Measurements from ENCODE around the gene GNL2. TPM values are rescaled to one million over a fixed set of nuclear protein-coding genes. Genes with fewer than 3 reads are reported as not detected.

The GNL2 gene
- total RNA-seq, 1 experiment from 2014 or later = 106 TPM

- no peaks in the 10 kb centered on the region for H3K4me1 Mint-ChIP-seq
- TF ChIP-seq CTCF (conservative IDR thresholded peaks at IDR 0.05) = no peak
- H3K4me3 Mint-ChIP-seq = no peak overlapping the region
- Histone ChIP-seq H3K56ac (ENCODE audit: insufficient read length, low read depth, low read length) (no peak overlapping the region), H3K27ac (ENCODE audit: insufficient read length, low read depth, low read length) (no peak overlapping the region), H3K27me3 (ENCODE audit: insufficient read depth, low read length) (peaks cover 3% of the 10 kb centered on the region; the same call in 1 of the 2 replicates), H4K8ac (replicated peaks; ENCODE audit: insufficient read length, low read depth, low read length) (no peak overlapping the region), H3K4me1 (ENCODE audit: insufficient read depth, low read length) (no peaks in the 10 kb centered on the region), H2BK120ac (ENCODE audit: low read depth, low read length, poor library complexity, severe bottlenecking) (no peak overlapping the region), H2BK5ac (ENCODE audit: insufficient read length, low read length) (no peak overlapping the region), H3K18ac (ENCODE audit: insufficient read length, low read depth, low read length) (no peak overlapping the region), H4K5ac (ENCODE audit: insufficient read length, low read depth, low read length) (no peak overlapping the region), H3K79me2 (ENCODE audit: insufficient read depth, low read length) (no peaks in the 10 kb centered on the region), H3K9ac (ENCODE audit: extremely low read depth, insufficient read length, low read length) (no peak overlapping the region), H3K14ac (ENCODE audit: insufficient read depth, low read length) (no peak overlapping the region), H3K23ac (ENCODE audit: insufficient read length, low read depth, low read length) (no peak overlapping the region), H3T11ph (ENCODE audit: low read length) (no peak overlapping the region), H3K79me1 (ENCODE audit: insufficient read depth, low read depth, low read length, poor library complexity, severe bottlenecking) (no peaks in the 10 kb centered on the region), H3K9me3 (ENCODE audit: control insufficient read depth, low read depth, low read length) (no peaks in the 10 kb centered on the region), H2BK20ac (ENCODE audit: low read depth, low read length, poor library complexity, severe bottlenecking) (no peak overlapping the region), H2BK12ac (ENCODE audit: insufficient read length, low read depth, low read length) (no peak overlapping the region), H2AFZ (ENCODE audit: low read length) (no peak overlapping the region), H2AK5ac (ENCODE audit: insufficient read length, low read length) (no peak overlapping the region), H3K4ac (ENCODE audit: low read depth, low read length) (no peak overlapping the region), H2BK15ac (ENCODE audit: low read depth, low read length) (no peak overlapping the region), H4K20me1 (ENCODE audit: control insufficient read depth, insufficient read depth, insufficient read length) (no peaks in the 10 kb centered on the region), H3K23me2 (ENCODE audit: insufficient read length, low read depth, low read length, poor library complexity, severe bottlenecking) (no peaks in the 10 kb centered on the region), H3K4me2 (ENCODE audit: insufficient read depth, insufficient read length, low read length) (no peak overlapping the region), H4K91ac (ENCODE audit: insufficient read length, low read depth, low read length) (no peak overlapping the region)
- no peak for DNase-seq
- H3K27ac Mint-ChIP-seq = no peak overlapping the region
- H3K9me3 Mint-ChIP-seq = no peaks in the 10 kb centered on the region
- no CpG with 5 or more reads among the region's 15 CpGs for WGBS (ENCODE audit: extremely low coverage, insufficient read length, low lambda C conversion rate)
- peaks cover 16% of the 10 kb centered on the region for H3K27me3 Mint-ChIP-seq (ENCODE audit: low read depth)
- no peaks in the 10 kb centered on the region for H3K36me3 Mint-ChIP-seq (ENCODE audit: insufficient read depth in 1 of 3, low read depth in 3 of 3)
Observed at GRCh38 chr1:37606481-37607263, 10.9 kb upstream of the GNL2 start.

All from H9 (cell line).